OCI-LY1 (cell line): ENCODE data around the gene FSTL5.

ENCODE experiments used
- H2AFZ ChIP-seq: fragments of 200-600 bp; sonication (generic), shearing (Covaris generic); 2 replicates; pipeline ENCODE4 v1.6.0; 2014; ENCODE audit warnings: antibody characterized with exemption, mild to moderate bottlenecking, low read length
- H3F3A ChIP-seq: fragments of 200-600 bp; sonication (generic), shearing (Covaris generic); 2 replicates; pipeline ENCODE4 v1.6.0; 2014; ENCODE audit warnings: mild to moderate bottlenecking, antibody characterized with exemption, low read length, moderate library complexity; ENCODE audit not compliant: insufficient read depth
- H3K27ac ChIP-seq: fragments of 200-600 bp; sonication (generic); 2 replicates; pipeline ENCODE4 v1.5.1; 2014; ENCODE audit warnings: low read length, mixed run types, mild to moderate bottlenecking, low read depth; ENCODE audit not compliant: poor library complexity, severe bottlenecking
- H3K27me3 ChIP-seq: fragments of 200-600 bp; sonication (generic); 2 replicates; pipeline ENCODE4 v1.6.0; 2014; ENCODE audit warnings: antibody characterized with exemption, mild to moderate bottlenecking, low read length, moderate library complexity; ENCODE audit not compliant: insufficient read depth
- H3K36me3 ChIP-seq: fragments of 200-600 bp; sonication (generic); 2 replicates; pipeline ENCODE4 v1.6.1; 2014; ENCODE audit warnings: mild to moderate bottlenecking, antibody characterized with exemption, low read length, moderate library complexity, mixed read lengths; ENCODE audit not compliant: insufficient read depth
- H3K4me1 ChIP-seq: fragments of 200-600 bp; sonication (generic); 2 replicates; pipeline ENCODE4 v1.5.1; 2014; ENCODE audit warnings: mild to moderate bottlenecking, low read length, moderate library complexity; ENCODE audit not compliant: insufficient read depth, severe bottlenecking
- H3K4me2 ChIP-seq: fragments of 200-600 bp; sonication (generic), shearing (Covaris generic); 2 replicates; pipeline ENCODE4 v1.6.1; 2014; ENCODE audit warnings: low read length
- H3K4me3 ChIP-seq: fragments of 200-600 bp; sonication (generic); 2 replicates; pipeline ENCODE4 v1.5.1; 2014; ENCODE audit warnings: low read length, low read depth, mild to moderate bottlenecking, mixed read lengths; ENCODE audit not compliant: poor library complexity, severe bottlenecking
- H3K79me2 ChIP-seq: fragments of 200-600 bp; shearing (Covaris generic); 2 replicates; pipeline ENCODE4 v1.6.1; 2016; ENCODE audit warnings: mixed run types, low read length, mixed read lengths; ENCODE audit not compliant: insufficient read depth
- H3K9ac ChIP-seq: fragments of 200-600 bp; sonication (generic), shearing (Covaris generic); 2 replicates; pipeline ENCODE4 v1.6.1; 2014; ENCODE audit warnings: mild to moderate bottlenecking, low read length, mixed read lengths
- H3K9me2 ChIP-seq: fragments of 200-600 bp; sonication (generic), shearing (Covaris generic); 2 replicates; pipeline ENCODE4 v1.6.1; 2014; ENCODE audit warnings: low read depth, mild to moderate bottlenecking, low read length, mixed read lengths
- H3K9me3 ChIP-seq: fragments of 200-600 bp; shearing (Covaris generic); 2 replicates; pipeline ENCODE4 v1.6.1; 2014; ENCODE audit warnings: low read length, mixed read lengths
- H4K20me1 ChIP-seq: fragments of 200-600 bp; sonication (generic), shearing (Covaris generic); 2 replicates; pipeline ENCODE4 v1.6.0; 2016; ENCODE audit warnings: mild to moderate bottlenecking, low read length; ENCODE audit not compliant: insufficient read depth
- EZH2 ChIP-seq: fragments of 200-600 bp; sonication (generic), shearing (Covaris generic); IDR thresholded peaks from 2 replicates; pipeline ENCODE4 v1.8.0; 2017; ENCODE audit warnings: borderline replicate concordance, mixed run types, mild to moderate bottlenecking, antibody characterized with exemption, low read length, moderate library complexity, mixed read lengths
- TF ChIP-seq, protein P1 (sequence below): fragments of 200-600 bp; sonication (generic), shearing (Covaris generic); IDR thresholded peaks from 2 replicates; pipeline ENCODE4 v1.5.1; 2017; ENCODE audit warnings: mild to moderate bottlenecking, antibody characterized with exemption, low read length, moderate library complexity, mixed read lengths

Gene FSTL5

GRCh38 chr4:161419822-161420221 is 744.0 kb downstream of the FSTL5 start:
- Histone ChIP-seq H3K4me2 (no peak overlapping the region), H3K79me2 (no peaks in the 10 kb centered on the region), H3K9me2 (no peaks in the 10 kb centered on the region), H3K36me3 (no peaks in the 10 kb centered on the region), H3K27ac (no peak overlapping the region), H3K9me3 (no peaks in the 10 kb centered on the region), H4K20me1 (no peaks in the 10 kb centered on the region), H3K4me1 (no peaks in the 10 kb centered on the region), H2AFZ (no peak overlapping the region), H3K4me3 (no peak overlapping the region), H3K27me3 (no peaks in the 10 kb centered on the region), H3K9ac (no peak overlapping the region), H3F3A (no peaks in the 10 kb centered on the region)
- no peak for TF ChIP-seq EZH2
- TF ChIP-seq, protein P1, sequence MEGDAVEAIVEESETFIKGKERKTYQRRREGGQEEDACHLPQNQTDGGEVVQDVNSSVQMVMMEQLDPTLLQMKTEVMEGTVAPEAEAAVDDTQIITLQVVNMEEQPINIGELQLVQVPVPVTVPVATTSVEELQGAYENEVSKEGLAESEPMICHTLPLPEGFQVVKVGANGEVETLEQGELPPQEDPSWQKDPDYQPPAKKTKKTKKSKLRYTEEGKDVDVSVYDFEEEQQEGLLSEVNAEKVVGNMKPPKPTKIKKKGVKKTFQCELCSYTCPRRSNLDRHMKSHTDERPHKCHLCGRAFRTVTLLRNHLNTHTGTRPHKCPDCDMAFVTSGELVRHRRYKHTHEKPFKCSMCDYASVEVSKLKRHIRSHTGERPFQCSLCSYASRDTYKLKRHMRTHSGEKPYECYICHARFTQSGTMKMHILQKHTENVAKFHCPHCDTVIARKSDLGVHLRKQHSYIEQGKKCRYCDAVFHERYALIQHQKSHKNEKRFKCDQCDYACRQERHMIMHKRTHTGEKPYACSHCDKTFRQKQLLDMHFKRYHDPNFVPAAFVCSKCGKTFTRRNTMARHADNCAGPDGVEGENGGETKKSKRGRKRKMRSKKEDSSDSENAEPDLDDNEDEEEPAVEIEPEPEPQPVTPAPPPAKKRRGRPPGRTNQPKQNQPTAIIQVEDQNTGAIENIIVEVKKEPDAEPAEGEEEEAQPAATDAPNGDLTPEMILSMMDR: no peak

DNA sequence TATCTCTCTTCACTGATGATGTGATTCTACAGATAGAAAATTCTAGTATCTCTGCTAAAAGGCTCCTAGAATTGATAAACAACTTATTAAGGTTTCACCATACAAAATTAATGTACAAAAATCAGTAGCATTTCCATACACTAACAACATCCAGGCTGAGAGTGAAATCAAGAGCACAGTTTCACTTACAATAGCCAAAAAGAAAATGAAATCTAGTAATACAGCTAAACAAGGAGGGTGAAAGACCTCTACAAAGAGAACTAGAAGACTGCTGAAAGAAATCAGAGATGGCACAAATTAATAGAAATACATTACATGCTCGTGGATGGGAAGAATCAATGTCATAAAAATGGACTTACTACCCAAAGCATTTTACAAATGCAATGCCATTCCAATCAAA is 751.9 kb downstream of the FSTL5 start:
- H4K20me1 ChIP-seq: no peaks in the 10 kb centered on the region
- H3K9me3 ChIP-seq: no peaks in the 10 kb centered on the region
- no peaks in the 10 kb centered on the region for H3K4me1 ChIP-seq
- no peaks in the 10 kb centered on the region for H3K27me3 ChIP-seq
- H3K9me2 ChIP-seq: no peaks in the 10 kb centered on the region
- H3K4me2 ChIP-seq: no peak overlapping the region
- H3K36me3 ChIP-seq: no peaks in the 10 kb centered on the region
- H3F3A ChIP-seq: no peaks in the 10 kb centered on the region
- no peaks in the 10 kb centered on the region for H3K79me2 ChIP-seq
- H3K9ac ChIP-seq: no peak overlapping the region
- TF ChIP-seq, protein P1: no peak
- TF ChIP-seq EZH2: no peak
- H3K4me3 ChIP-seq: no peak overlapping the region
- H2AFZ ChIP-seq: no peak overlapping the region
- no peak overlapping the region for H3K27ac ChIP-seq

DNA sequence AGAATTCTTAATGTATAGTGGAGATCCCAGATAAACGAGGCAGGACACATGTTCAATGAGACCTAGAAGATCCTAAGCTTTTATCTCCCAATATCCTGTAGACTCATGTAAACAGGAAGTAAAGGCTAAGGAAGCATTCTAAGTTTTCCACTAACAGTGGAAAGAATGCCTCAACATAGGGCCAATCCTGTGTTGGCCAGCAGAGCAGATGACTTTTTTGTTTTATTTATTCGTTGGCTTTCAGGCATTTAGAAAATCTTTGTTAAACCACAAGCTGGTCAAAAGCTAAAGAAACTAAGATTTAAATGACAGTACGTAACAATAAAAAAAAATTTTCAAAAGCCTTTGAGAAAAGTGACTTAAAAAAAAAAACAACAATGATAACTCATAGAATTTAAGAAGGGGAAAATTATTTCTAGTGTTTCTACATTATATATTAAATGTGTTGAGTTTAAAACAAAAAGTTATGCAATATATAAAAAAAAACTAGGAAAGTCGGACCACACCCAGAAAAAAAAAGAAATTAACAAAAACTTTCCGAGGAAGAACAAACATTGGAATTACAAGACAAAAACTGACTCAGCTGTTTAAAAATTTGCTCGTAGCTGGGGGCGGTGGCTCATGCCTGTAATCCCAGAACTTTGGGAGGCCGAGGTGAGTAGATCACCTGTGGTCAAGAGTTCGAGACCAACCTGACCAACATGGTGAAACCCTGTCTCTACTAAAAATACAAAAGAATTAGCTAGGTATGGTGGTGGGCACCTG is 759.3 kb downstream of the FSTL5 start:
- Histone ChIP-seq H3K27me3 (no peaks in the 10 kb centered on the region), H3K4me3 (no peak overlapping the region), H4K20me1 (no peaks in the 10 kb centered on the region), H3K4me2 (no peak overlapping the region), H3K79me2 (no peaks in the 10 kb centered on the region), H2AFZ (no peak overlapping the region), H3K4me1 (no peaks in the 10 kb centered on the region), H3F3A (no peaks in the 10 kb centered on the region), H3K27ac (no peak overlapping the region), H3K9me2 (no peaks in the 10 kb centered on the region), H3K9me3 (no peaks in the 10 kb centered on the region), H3K9ac (no peak overlapping the region), H3K36me3 (no peaks in the 10 kb centered on the region)
- no peak for TF ChIP-seq EZH2
- TF ChIP-seq, protein P1: no peak
